Naive thymus-derived CD8-positive, alpha-beta T cell (primary cell): ENCODE measurements around the gene PDE6B. TPM values are rescaled to one million over a fixed set of nuclear protein-coding genes. Genes with fewer than 3 reads are reported as not detected.
A peak's percentile ranks its signal among the peaks of the same experiment; 100 is the strongest.

Source experiments
- ATAC-seq, 2 donors: fragments of 150-1000 bp; cut with Tn5 transposase in 1 of 2; sonication (Bioruptor Pico), chemical (Tn5 transposase) in 1 of 2; 1 replicate in 1 of 2; 2 replicates in 1 of 2; pipeline ENCODE4 v1.10.0; 2021; ENCODE audit warnings: mild to moderate bottlenecking in 2 of 2, moderate library complexity in 2 of 2
- POLR2A ChIA-PET: fragments of 350-600 bp; sonication (Branson Sonifier 250); formaldehyde crosslinking; loops from one replicate; lab custom pipeline; 2021; ENCODE audit warnings: antibody characterized with exemption; lab: Charles Lee
- DNase-seq, 10 donors: peaks; one replicate each; pipeline versions ENCODE4 v3.0.0 to v3.0.0-alpha.2; 2020 to 2022
- H3K27ac Mint-ChIP-seq, 10 donors: one replicate each; pipeline ENCODE4 v1.8.0; 2020 to 2022; ENCODE audit warnings: mild to moderate bottlenecking in 10 of 10, mixed read lengths in 10 of 10, moderate library complexity in 4 of 10, inconsistent platforms in 1 of 10
- H3K27me3 Mint-ChIP-seq, 5 donors: one replicate each; pipeline ENCODE4 v1.8.0; 2021 to 2022; ENCODE audit warnings: mixed read lengths in 5 of 5
- H3K36me3 Mint-ChIP-seq, 3 donors: one replicate each; pipeline ENCODE4 v1.8.0; 2020 to 2022; ENCODE audit warnings: mixed read lengths in 3 of 3, mild to moderate bottlenecking in 2 of 3, inconsistent platforms in 1 of 3
- H3K4me1 Mint-ChIP-seq, 4 donors: one replicate each; pipeline ENCODE4 v1.8.0; 2021 to 2022; ENCODE audit warnings: mixed read lengths in 4 of 4
- H3K4me3 Mint-ChIP-seq, 10 donors: one replicate each; pipeline ENCODE4 v1.8.0; 2020 to 2022; ENCODE audit warnings: mild to moderate bottlenecking in 10 of 10, mixed read lengths in 10 of 10, moderate library complexity in 6 of 10, inconsistent platforms in 1 of 10
- H3K9me3 Mint-ChIP-seq, 9 donors: one replicate each; pipeline ENCODE4 v1.8.0; 2020 to 2022; ENCODE audit warnings: mixed read lengths in 9 of 9, mild to moderate bottlenecking in 3 of 9, inconsistent platforms in 1 of 9, moderate library complexity in 1 of 9
- polyA plus RNA-seq, 3 donors: library from polyadenylated mRNA; unstranded; fragments of 300-500 nt; fragmentation: Illumina TruSeq; gene quantifications; one replicate each; pipeline ENCODE4 v1.2.3, GENCODE V29; 2021
- total RNA-seq, 8 experiments: library from RNA in 2 of 8; stranded (reverse) in 2 of 8; gene quantifications; one replicate each; pipeline ENCODE4 v1.2.3 and lab custom pipeline; 2021 to 2026

Gene PDE6B
- total and polyA plus RNA-seq, 5 experiments from 2014 or later: 20.7 to 26.3 (median 24.7) TPM

- DNase-seq: no peak
- POLR2A ChIA-PET: interaction anchor here (0.9 to 1.4 kb wide), 2 partner anchors 12 to 16 kb away, joined by 3 to 6 read pairs; no protein-coding TSS in a partner anchor
- H3K4me3 Mint-ChIP-seq: peak overlapping the region in 7 of 10 donors; percentile 41 to 91 (median 70)
Observed at GRCh38 chr4:675980-676870, 50.9 kb downstream of the PDE6B start.

DNA sequence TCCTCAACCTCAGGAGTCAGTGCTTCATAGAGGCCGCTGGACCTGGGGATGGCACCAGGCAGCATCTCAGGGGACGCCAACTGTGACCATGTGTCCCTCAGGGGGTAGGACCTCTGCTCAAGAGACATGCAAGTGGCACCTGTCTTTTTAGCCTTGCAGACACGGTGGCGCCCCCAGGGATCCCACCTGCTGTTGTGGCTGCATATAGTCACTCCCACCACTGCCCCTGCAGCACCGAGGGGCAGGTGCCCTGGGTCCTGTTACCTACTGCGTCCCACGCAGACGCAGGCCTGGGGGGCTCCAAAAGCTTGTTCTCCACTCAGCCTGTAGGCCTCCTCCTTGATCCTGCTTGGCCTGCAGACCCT, 51.5 kb downstream of the PDE6B start:
- Mint-ChIP-seq H3K36me3 (peaks cover 0 to 14% (median 3%) of the 10 kb centered on the region in 3 donors), H3K9me3 (no peaks in the 10 kb centered on the region), H3K4me1 (peaks cover 4 to 32% (median 19%) of the 10 kb centered on the region in 4 donors), H3K4me3 (peak overlapping the region in 3 of 10 donors; percentile 41 to 59 (median 58)), H3K27ac (peak overlapping the region in 1 of 10 donors; percentile 36), H3K27me3 (no peaks in the 10 kb centered on the region)
- POLR2A ChIA-PET: interaction anchor here (0.9 to 1.4 kb wide), 2 partner anchors 13 to 15 kb away, joined by 3 to 6 read pairs; no protein-coding TSS in a partner anchor
- ATAC-seq (no peak), DNase-seq (no peak)

More at GRCh38 chr4:675980-676870, 50.9 kb downstream of the PDE6B start:
- Mint-ChIP-seq H3K27me3 (no peaks in the 10 kb centered on the region), H3K36me3 (peaks cover 0 to 20% (median 3%) of the 10 kb centered on the region in 3 donors), H3K9me3 (no peaks in the 10 kb centered on the region), H3K4me1 (peaks cover 4 to 32% (median 19%) of the 10 kb centered on the region in 4 donors), H3K27ac (peak overlapping the region in 8 of 10 donors; percentile 58 to 94 (median 75))
- ATAC-seq: no peak

DNA sequence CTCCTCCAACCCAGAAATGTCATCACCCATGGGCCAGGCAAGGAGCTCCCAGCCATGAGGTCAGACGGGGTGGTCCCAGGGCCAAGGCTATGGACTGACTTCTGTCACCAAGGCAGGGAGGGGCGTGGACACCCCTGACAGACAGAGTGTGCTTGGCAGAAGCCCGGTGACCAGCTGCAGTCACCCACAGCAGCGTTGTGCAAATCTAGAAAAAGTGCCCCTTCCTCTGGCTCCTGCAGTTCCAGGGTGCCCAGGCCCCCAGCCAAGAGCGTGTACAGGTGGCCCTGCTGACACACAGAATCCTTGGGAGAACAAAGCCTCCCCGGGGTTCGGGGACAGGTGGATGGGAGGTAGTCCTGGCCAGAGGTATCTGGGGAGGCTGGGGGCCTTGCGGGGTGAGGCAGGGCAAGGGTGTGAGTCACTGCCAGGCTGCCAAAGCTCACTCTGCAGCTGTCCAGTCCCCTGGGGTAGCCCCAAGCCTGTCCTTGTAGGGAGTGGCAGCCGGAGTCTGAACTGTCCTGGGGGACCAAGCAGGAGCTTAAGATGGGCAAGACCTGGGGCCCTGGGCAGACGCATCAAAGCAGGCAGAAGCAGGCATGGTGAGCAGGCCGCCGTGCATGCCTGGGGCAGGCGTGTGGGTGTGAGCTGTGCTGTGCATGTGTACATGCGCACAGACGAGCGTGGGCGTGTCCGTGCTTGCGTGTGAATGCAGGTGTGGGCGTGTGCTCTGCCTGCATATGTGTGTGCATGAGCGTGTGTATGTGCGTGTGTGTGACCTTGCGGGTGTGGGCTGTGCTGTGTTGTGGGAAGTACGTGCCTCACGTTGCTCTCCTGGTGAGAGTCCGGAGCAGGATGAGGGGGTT, 52.3 kb downstream of the PDE6B start:
- H3K36me3 Mint-ChIP-seq: peaks cover 0 to 7% (median 0%) of the 10 kb centered on the region in 3 donors

GRCh38 chr4:678331-679103, 53.1 kb downstream of the PDE6B start:
- DNase-seq (no peak), ATAC-seq (no peak)
- Mint-ChIP-seq H3K4me3 (peak overlapping the region in 1 of 10 donors; percentile 18), H3K27me3 (no peaks in the 10 kb centered on the region), H3K27ac (peak overlapping the region in 2 of 10 donors; percentile 25 to 45), H3K4me1 (peaks cover 2 to 27% (median 15%) of the 10 kb centered on the region in 4 donors), H3K9me3 (no peaks in the 10 kb centered on the region), H3K36me3 (no peaks in the 10 kb centered on the region)
- POLR2A ChIA-PET: no interaction called here

More for the DNA sequence above, 52.3 kb downstream of the PDE6B start:
- ATAC-seq (no peak), DNase-seq (no peak)
- H3K4me3 Mint-ChIP-seq: peak overlapping the region in 1 of 10 donors; percentile 48
- H3K27ac Mint-ChIP-seq: peak overlapping the region in 3 of 10 donors; percentile 24 to 45 (median 25)
- peaks cover 4 to 30% (median 19%) of the 10 kb centered on the region in 4 donors for H3K4me1 Mint-ChIP-seq
- no peaks in the 10 kb centered on the region for H3K9me3 Mint-ChIP-seq
- POLR2A ChIA-PET: interaction anchor here (0.5 to 0.9 kb wide), 2 partner anchors 14 to 93 kb away, joined by 3 to 5 read pairs; no protein-coding TSS in a partner anchor
- H3K27me3 Mint-ChIP-seq: no peaks in the 10 kb centered on the region

- ATAC-seq: no peak
- no peaks in the 10 kb centered on the region for H3K9me3 Mint-ChIP-seq
Observed at GRCh38 chr4:679104-679481, 53.7 kb downstream of the PDE6B start.

DNA sequence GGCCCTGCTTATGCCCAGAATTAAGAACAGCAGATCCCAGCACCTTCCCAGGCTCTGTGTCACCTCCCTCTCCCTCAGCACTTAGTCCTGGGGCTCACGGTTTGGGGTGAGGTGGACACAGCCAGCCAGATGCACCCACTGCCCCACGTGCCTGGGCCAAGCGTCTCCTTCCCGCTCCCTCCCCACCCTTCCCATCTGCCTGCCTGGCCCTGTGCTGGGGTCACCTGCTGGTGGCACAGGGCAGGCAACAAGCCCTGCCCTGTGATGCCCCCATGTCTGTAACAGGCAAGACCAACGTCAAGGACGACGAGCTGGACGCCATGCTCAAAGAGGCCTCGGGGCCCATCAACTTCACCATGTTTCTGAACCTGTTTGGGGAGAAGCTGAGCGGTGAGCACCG, 54.3 kb downstream of the PDE6B start:
- H3K27me3 Mint-ChIP-seq: no peaks in the 10 kb centered on the region
- H3K27ac Mint-ChIP-seq: peak overlapping the region in 1 of 10 donors; percentile 19
- H3K4me3 Mint-ChIP-seq: peak overlapping the region in 3 of 10 donors; percentile 3 to 56 (median 30)
- ATAC-seq (no peak), DNase-seq (no peak)
- no peaks in the 10 kb centered on the region for H3K36me3 Mint-ChIP-seq
- peaks cover 2 to 27% (median 15%) of the 10 kb centered on the region in 4 donors for H3K4me1 Mint-ChIP-seq
- no peaks in the 10 kb centered on the region for H3K9me3 Mint-ChIP-seq
- POLR2A ChIA-PET: interaction anchor here (0.9 kb wide), 1 partner anchor 15 kb away, joined by 3 read pairs; no protein-coding TSS in a partner anchor

More at GRCh38 chr4:679104-679481, 53.7 kb downstream of the PDE6B start:
- H3K27me3 Mint-ChIP-seq: no peaks in the 10 kb centered on the region
- H3K4me1 Mint-ChIP-seq: peaks cover 2 to 29% (median 16%) of the 10 kb centered on the region in 4 donors
- no peak for DNase-seq
- peak overlapping the region in 1 of 10 donors; percentile 18 for H3K4me3 Mint-ChIP-seq
- H3K27ac Mint-ChIP-seq: no peak overlapping the region
- H3K36me3 Mint-ChIP-seq: no peaks in the 10 kb centered on the region
- POLR2A ChIA-PET: no interaction called here

- Mint-ChIP-seq H3K9me3 (no peaks in the 10 kb centered on the region), H3K27me3 (peaks cover under 1 to 4% (median 2%) of the 10 kb centered on the region in 5 donors), H3K4me3 (peak overlapping the region; percentile 44 to 77 (median 64)), H3K4me1 (peaks cover 2 to 26% (median 14%) of the 10 kb centered on the region in 4 donors), H3K27ac (peak overlapping the region in 3 of 10 donors; percentile 19 to 66 (median 29)), H3K36me3 (no peaks in the 10 kb centered on the region)
- ATAC-seq (no peak), DNase-seq (no peak)
- POLR2A ChIA-PET: interaction anchor here (0.9 kb wide), 1 partner anchor 16 kb away, joined by 3 read pairs; no protein-coding TSS in a partner anchor
Observed at GRCh38 chr4:680091-680490, 54.7 kb downstream of the PDE6B start.

GRCh38 chr4:680551-680927, 55.2 kb downstream of the PDE6B start:
- Mint-ChIP-seq H3K36me3 (no peaks in the 10 kb centered on the region), H3K27me3 (peaks cover 2 to 9% (median 4%) of the 10 kb centered on the region in 5 donors), H3K9me3 (no peaks in the 10 kb centered on the region), H3K4me3 (peak overlapping the region; percentile 44 to 77 (median 64)), H3K27ac (peak overlapping the region in 7 of 10 donors; percentile 19 to 70 (median 52)), H3K4me1 (peaks cover 0 to 22% (median 10%) of the 10 kb centered on the region in 4 donors)
- peak in 1 of 10 donors; percentile 9 for DNase-seq
- peak; percentile 11 to 29 for ATAC-seq
- POLR2A ChIA-PET: interaction anchor here (0.6 to 1.3 kb wide), 3 partner anchors 16 to 569 kb away, joined by 3 to 4 read pairs (median 3); no protein-coding TSS in a partner anchor

GRCh38 chr4:680928-681645, 55.7 kb downstream of the PDE6B start:
- POLR2A ChIA-PET: interaction anchor here (0.6 to 1.3 kb wide), 2 partner anchors 181 to 568 kb away, joined by 3 to 4 read pairs; no protein-coding TSS in a partner anchor
- peak overlapping the region in 9 of 10 donors; percentile 22 to 77 (median 64) for H3K4me3 Mint-ChIP-seq
- no peaks in the 10 kb centered on the region for H3K9me3 Mint-ChIP-seq
- DNase-seq: peak in 6 of 10 donors; percentile 36 to 75 (median 50)
- H3K36me3 Mint-ChIP-seq: no peaks in the 10 kb centered on the region
- peaks cover 2 to 10% (median 4%) of the 10 kb centered on the region in 5 donors for H3K27me3 Mint-ChIP-seq
- peak; percentile 33 to 66 for ATAC-seq
- peak overlapping the region in 5 of 10 donors; percentile 8 to 66 (median 52) for H3K27ac Mint-ChIP-seq
- H3K4me1 Mint-ChIP-seq: peaks cover 0 to 18% (median 8%) of the 10 kb centered on the region in 4 donors

DNA sequence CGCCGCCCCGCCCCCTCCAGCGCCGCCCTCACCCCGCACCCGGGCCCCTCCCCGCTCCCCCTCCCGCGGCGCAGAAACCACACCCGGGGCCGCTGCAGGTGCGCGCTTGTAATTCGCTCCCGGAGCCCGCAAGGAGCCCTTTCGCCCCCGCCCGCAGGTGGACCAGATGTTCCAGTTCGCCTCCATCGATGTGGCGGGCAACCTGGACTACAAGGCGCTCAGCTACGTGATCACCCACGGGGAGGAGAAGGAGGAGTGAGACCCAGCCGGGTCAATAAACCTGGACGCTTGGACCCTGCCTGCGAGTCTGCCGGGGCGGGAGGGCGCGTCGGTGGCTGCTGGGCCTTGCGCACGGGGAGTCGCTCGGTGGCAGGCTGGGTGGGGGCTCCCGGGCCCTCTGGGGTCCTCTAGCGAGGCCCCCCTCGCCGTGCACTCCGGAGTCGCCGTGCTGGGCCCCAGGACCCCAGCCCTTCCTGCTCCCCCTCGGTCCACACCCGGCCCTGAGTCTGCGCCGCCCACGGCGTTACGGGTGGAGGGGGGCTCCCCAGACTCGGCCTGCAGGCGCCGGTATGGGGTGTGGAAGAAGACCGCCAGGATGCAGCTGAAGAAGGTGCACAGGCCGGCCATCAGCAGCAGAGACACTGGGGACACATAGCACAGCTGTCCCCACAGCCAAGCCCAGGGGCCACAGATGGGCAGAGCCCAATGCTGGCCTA, 56.5 kb downstream of the PDE6B start:
- POLR2A ChIA-PET: interaction anchor here (1.0 to 1.3 kb wide), 2 partner anchors 8 to 568 kb away, joined by 3 to 4 read pairs; partner anchors contain the start of genes ATP5ME and MYL5
- ATAC-seq (peak; percentile 46 to 54), DNase-seq (peak in 8 of 10 donors; percentile 35 to 79 (median 54))
- Mint-ChIP-seq H3K4me3 (peak overlapping the region in 6 of 10 donors; percentile 18 to 63 (median 37)), H3K4me1 (peaks cover 0 to 18% (median 8%) of the 10 kb centered on the region in 4 donors), H3K36me3 (no peaks in the 10 kb centered on the region), H3K9me3 (no peaks in the 10 kb centered on the region), H3K27ac (peak overlapping the region in 3 of 10 donors; percentile 5 to 80 (median 6)), H3K27me3 (peaks cover 2 to 10% (median 4%) of the 10 kb centered on the region in 5 donors)
